IMR-90 (cell line): ENCODE results near the gene DAPK1. TPM values are rescaled to one million over a fixed set of nuclear protein-coding genes. Genes with fewer than 3 reads are reported as not detected.

Experiments
- ATAC-seq: fragments of 200-7000 bp; cut with Tn5 transposase; 2 replicates; pipeline ENCODE4 v1.9.1; 2020; ENCODE audit warnings: low read depth, mild to moderate bottlenecking, moderate library complexity
- BruUV-seq: library from RNA; stranded (reverse); fragments of 400-500 nt; replicated peaks from 2 replicates; lab custom pipeline; 2021; lab: Mats Ljungman, UMichigan
- CTCF ChIA-PET: fragments of 300-600 bp; formaldehyde crosslinking; extraction: SDS; loops from one replicate; lab custom pipeline; 2021; ENCODE audit warnings: antibody characterized with exemption; lab: Yijun Ruan, JAX
- POLR2A ChIA-PET: fragments of 300-600 bp; sonication (Branson Sonifier 250); formaldehyde crosslinking; loops from one replicate; lab custom pipeline; 2022; ENCODE audit warnings: antibody characterized with exemption; ENCODE audit not compliant: unreplicated experiment; lab: Charles Lee
- DNase-seq: peaks from one replicate; pipeline ENCODE4 v3.0.0; 2013
- H2AFZ ChIP-seq: replicated peaks from 2 replicates; pipeline ENCODE3; 2013; ENCODE audit warnings: low read length, mild to moderate bottlenecking; ENCODE audit not compliant: poor library complexity
- H2AK5ac ChIP-seq: 2 replicates; pipeline ENCODE4 v1.6.1; 2013; ENCODE audit warnings: low read depth, low read length, inconsistent platforms
- H2AK9ac ChIP-seq: replicated peaks from 2 replicates; pipeline ENCODE3; 2013; ENCODE audit warnings: mild to moderate bottlenecking, low read depth, low read length, moderate library complexity; ENCODE audit not compliant: poor library complexity
- H2BK120ac ChIP-seq: 2 replicates; pipeline ENCODE4 v1.6.1; 2013; ENCODE audit warnings: low read depth, low read length, inconsistent platforms
- H2BK15ac ChIP-seq: 3 replicates; pipeline ENCODE4 v1.6.1; 2013; ENCODE audit warnings: low read depth, low read length, inconsistent platforms
- H2BK20ac ChIP-seq: 2 replicates; pipeline ENCODE4 v1.6.1; 2013; ENCODE audit warnings: low read depth, mild to moderate bottlenecking, inconsistent platforms, low read length, moderate library complexity
- H2BK5ac ChIP-seq: 2 replicates; pipeline ENCODE4 v1.6.1; 2013; ENCODE audit warnings: mild to moderate bottlenecking, low read depth, low read length, inconsistent platforms; ENCODE audit not compliant: poor library complexity, severe bottlenecking
- H3K14ac ChIP-seq: replicated peaks from 2 replicates; pipeline ENCODE4 v1.6.1; 2013; ENCODE audit warnings: low read depth, low read length, inconsistent platforms
- H3K18ac ChIP-seq: 2 replicates; pipeline ENCODE4 v1.6.1; 2013; ENCODE audit warnings: low read depth, low read length, control low read depth
- H3K23ac ChIP-seq: 2 replicates; pipeline ENCODE4 v1.6.1; 2013; ENCODE audit warnings: low read depth, low read length, inconsistent platforms
- H3K27ac ChIP-seq: 2 replicates; pipeline ENCODE4 v1.5.1; 2013; ENCODE audit warnings: mild to moderate bottlenecking, control low read depth, low read length; ENCODE audit not compliant: insufficient read depth
- H3K27me3 ChIP-seq: 2 replicates; pipeline ENCODE4 v1.6.1; 2013; ENCODE audit warnings: low read length; ENCODE audit not compliant: control insufficient read depth, insufficient read depth
- H3K36me3 ChIP-seq: 2 replicates; pipeline ENCODE4 v1.6.1; 2013; ENCODE audit warnings: low read length, mixed read lengths; ENCODE audit not compliant: control insufficient read depth, insufficient read depth
- H3K4ac ChIP-seq: 2 replicates; pipeline ENCODE4 v1.6.1; 2013; ENCODE audit warnings: low read depth, low read length, inconsistent platforms
- H3K4me1 ChIP-seq: 2 replicates; pipeline ENCODE4 v1.6.1; 2013; ENCODE audit warnings: low read length, mixed read lengths; ENCODE audit not compliant: control insufficient read depth, insufficient read depth
- H3K4me2 ChIP-seq: 2 replicates; pipeline ENCODE4 v1.6.1; 2013; ENCODE audit warnings: low read depth, mild to moderate bottlenecking, control low read depth, low read length, moderate library complexity
- H3K4me3 ChIP-seq: 2 replicates; pipeline ENCODE4 v1.5.1; 2013; ENCODE audit warnings: low read depth, mild to moderate bottlenecking, control low read depth, low read length, moderate library complexity; ENCODE audit not compliant: insufficient read depth
- H3K56ac ChIP-seq: 2 replicates; pipeline ENCODE4 v1.6.1; 2013; ENCODE audit warnings: low read length, inconsistent platforms; ENCODE audit not compliant: insufficient read depth; ENCODE audit errors: extremely low read depth
- H3K79me1 ChIP-seq, 2 experiments: 2 replicates each; pipeline ENCODE4 v1.6.1; 2013; ENCODE audit warnings: low read length in 2 of 2, inconsistent platforms in 1 of 2, low read depth in 1 of 2
- H3K9ac ChIP-seq: 2 replicates; pipeline ENCODE4 v1.6.1; 2013; ENCODE audit warnings: low read depth, low read length, control low read depth
- H3K9me1 ChIP-seq: 2 replicates; pipeline ENCODE4 v1.6.1; 2013; ENCODE audit warnings: low read length, inconsistent platforms; ENCODE audit not compliant: insufficient read depth
- H3K9me3 ChIP-seq: 2 replicates; pipeline ENCODE4 v1.6.1; 2013; ENCODE audit warnings: low read length; ENCODE audit not compliant: control insufficient read depth, insufficient read depth
- H4K20me1 ChIP-seq: 2 replicates; pipeline ENCODE4 v1.6.1; 2013; ENCODE audit warnings: low read length, inconsistent platforms; ENCODE audit not compliant: insufficient read depth
- H4K5ac ChIP-seq: 2 replicates; pipeline ENCODE4 v1.6.1; 2013; ENCODE audit warnings: mild to moderate bottlenecking, low read depth, low read length, control low read depth
- H4K8ac ChIP-seq, 2 experiments: 2 replicates each; pipeline ENCODE4 v1.6.1; 2013; ENCODE audit warnings: low read depth in 2 of 2, low read length in 2 of 2, control low read depth in 1 of 2, inconsistent platforms in 1 of 2
- H4K91ac ChIP-seq: 2 replicates; pipeline ENCODE4 v1.6.1; 2013; ENCODE audit warnings: low read depth, low read length, inconsistent platforms; ENCODE audit not compliant: insufficient read depth
- FOS ChIP-seq: fragments of 150-350 bp; IDR thresholded peaks from 2 replicates; pipeline ENCODE4 v1.6.1; 2016; ENCODE audit warnings: low read depth, low read length
- WGBS, 2 experiments: methylation state at CpG; one replicate each; pipeline versions ENCODE4 v1.1.5 to v1.1.7; 2013; ENCODE audit warnings: missing lambda C conversion rate in 2 of 2; ENCODE audit not compliant: insufficient read length in 1 of 2; ENCODE audit errors: extremely low coverage in 2 of 2; 5-methylcytosine and 5-hydroxymethylcytosine counted together
- dilution Hi-C: fragments of 300-500 bp; cut with HindIII; formaldehyde crosslinking; loops from one replicate; pipeline ENCODE4 v1.14.3; 2018; ENCODE audit warnings: low sequenced_read_pairs; ENCODE audit not compliant: unreplicated experiment
- in situ Hi-C: fragments of 300-500 bp; cut with MboI; formaldehyde crosslinking; loops from 3 replicates; pipeline ENCODE4 v1.14.3; 2019; ENCODE audit warnings: low sequenced_read_pairs, inconsistent platforms, mixed read lengths
- intact Hi-C: fragments of 100-400 bp; cut with micrococcal nuclease; formaldehyde crosslinking; loops from 2 replicates; pipeline ENCODE4 v1.10.0; 2022
- polyA plus RNA-seq, 3 experiments: library from polyadenylated mRNA; depleted of rRNA; stranded (reverse); fragments of >200 nt; gene quantifications; 2 replicates each; pipeline ENCODE4 v1.2.3, GENCODE V29; 2012; ENCODE audit warnings: low replicate concordance in 1 of 3
- total RNA-seq: library from RNA; depleted of rRNA; stranded (reverse); fragments of >200 nt; gene quantifications from 2 replicates; pipeline ENCODE4 v1.2.3, GENCODE V29; 2012
- TF ChIP-seq, protein P1 (sequence below): conservative IDR thresholded peaks from 2 replicates; pipeline ENCODE4 v1.5.1; 2012; ENCODE audit warnings: mild to moderate bottlenecking, low read depth, low read length, improper control_type of control experiment

The DAPK1 gene
- total and polyA plus RNA-seq, 2 of the 4 experiments (the other 2 are of a cell fraction) = under 0.01 to 0.03 TPM

GRCh38 chr9:87606841-87607521 is 109.3 kb downstream of the DAPK1 start:
- POLR2A ChIA-PET = no interaction called here
- Histone ChIP-seq H2AK9ac (no peak overlapping the region), H3K9ac (no peak overlapping the region), H2AK5ac (no peak overlapping the region), H3K27me3 (peaks cover 4% of the 10 kb centered on the region; the same call in 1 of the 2 replicates), H3K4me1 (peaks cover 5% of the 10 kb centered on the region), H2BK15ac (no peak overlapping the region; the same call in 2 of the 3 replicates), H3K9me3 (no peaks in the 10 kb centered on the region), H3K4me2 (peak overlapping the region; percentile 59), H2BK5ac (peak overlapping the region; percentile 6), H3K27ac (peak overlapping the region; percentile 59; the same call in 1 of the 2 replicates), H3K9me1 (no peaks in the 10 kb centered on the region), H3K56ac (no peak overlapping the region), H4K5ac (peak overlapping the region; percentile 80), H2BK20ac (no peak overlapping the region), H4K8ac (peak overlapping the region in 1 of 2 experiments; percentile 21; a peak in 1 of 4 replicates), H2BK120ac (0 out of 2 replicates have a peak overlapping the region, but pooled peaks have one; percentile 29), H3K4ac (no peak overlapping the region), H3K4me3 (no peak overlapping the region), H3K14ac (no peak overlapping the region), H4K91ac (peak overlapping the region; percentile 2; the same call in 1 of the 2 replicates), H3K36me3 (no peaks in the 10 kb centered on the region), H4K20me1 (no peaks in the 10 kb centered on the region), H3K79me1 (no peaks in the 10 kb centered on the region), H3K18ac (peak overlapping the region; percentile 86), H3K23ac (no peak overlapping the region), H2AFZ (no peak overlapping the region)
- CTCF ChIA-PET = no interaction called here
- DNase-seq = peak; percentile 59
- peak; percentile 68 for ATAC-seq
- TF ChIP-seq FOS = peak; percentile 34; the same call in 1 of the 2 replicates
- TF ChIP-seq, protein P1, sequence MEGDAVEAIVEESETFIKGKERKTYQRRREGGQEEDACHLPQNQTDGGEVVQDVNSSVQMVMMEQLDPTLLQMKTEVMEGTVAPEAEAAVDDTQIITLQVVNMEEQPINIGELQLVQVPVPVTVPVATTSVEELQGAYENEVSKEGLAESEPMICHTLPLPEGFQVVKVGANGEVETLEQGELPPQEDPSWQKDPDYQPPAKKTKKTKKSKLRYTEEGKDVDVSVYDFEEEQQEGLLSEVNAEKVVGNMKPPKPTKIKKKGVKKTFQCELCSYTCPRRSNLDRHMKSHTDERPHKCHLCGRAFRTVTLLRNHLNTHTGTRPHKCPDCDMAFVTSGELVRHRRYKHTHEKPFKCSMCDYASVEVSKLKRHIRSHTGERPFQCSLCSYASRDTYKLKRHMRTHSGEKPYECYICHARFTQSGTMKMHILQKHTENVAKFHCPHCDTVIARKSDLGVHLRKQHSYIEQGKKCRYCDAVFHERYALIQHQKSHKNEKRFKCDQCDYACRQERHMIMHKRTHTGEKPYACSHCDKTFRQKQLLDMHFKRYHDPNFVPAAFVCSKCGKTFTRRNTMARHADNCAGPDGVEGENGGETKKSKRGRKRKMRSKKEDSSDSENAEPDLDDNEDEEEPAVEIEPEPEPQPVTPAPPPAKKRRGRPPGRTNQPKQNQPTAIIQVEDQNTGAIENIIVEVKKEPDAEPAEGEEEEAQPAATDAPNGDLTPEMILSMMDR = no peak
- WGBS, 2 experiments = no CpG with 5 or more reads among the region's 3 CpGs
- intact Hi-C loops = no loop called here
- dilution Hi-C loops = no loop called here
- no TSS peak for BruUV-seq
- in situ Hi-C loops = no loop called here
